HEK293T (cell line): ENCODE data around the gene YPEL1.
"Not testable (repeated sequence)": the region's sequence is repeated elsewhere in the genome, so short reads cannot be mapped to it uniquely, and the experiment has no call there.

Experiments used
- CTCF ChIA-PET: fragments of 350-600 bp; formaldehyde crosslinking; extraction: SDS; loops from one replicate; lab custom pipeline; 2021; ENCODE audit warnings: antibody characterized with exemption, inconsistent platforms; lab: Yijun Ruan, JAX
- POLR2A ChIA-PET: fragments of 350-600 bp; formaldehyde crosslinking; extraction: SDS; loops from one replicate; lab custom pipeline; 2020; ENCODE audit warnings: antibody characterized with exemption, inconsistent platforms; lab: Yijun Ruan, JAX
- DNase-seq: peaks from one replicate; pipeline ENCODE4 v3.0.0; 2012; ENCODE audit warnings: mixed read lengths; ENCODE audit errors: extremely low spot score
- ARNT ChIP-seq: fragments of 450-650 bp; IDR thresholded peaks from 2 replicates; pipeline ENCODE4 v1.6.1; 2017; ENCODE audit warnings: mild to moderate bottlenecking
- BHLHE40 ChIP-seq: fragments of 450-650 bp; IDR thresholded peaks from 2 replicates; pipeline ENCODE4 v1.6.1; 2016; ENCODE audit warnings: mild to moderate bottlenecking, moderate library complexity, borderline replicate concordance
- CTBP1 ChIP-seq: fragments of 450-650 bp; IDR thresholded peaks from 2 replicates; pipeline ENCODE4 v1.6.1; 2016; ENCODE audit warnings: borderline replicate concordance
- ELF4 ChIP-seq: fragments of 450-650 bp; IDR thresholded peaks from 2 replicates; pipeline ENCODE4 v1.6.1; 2017; ENCODE audit warnings: antibody characterized with exemption
- FOXA1 ChIP-seq: fragments of 450-650 bp; IDR thresholded peaks from 2 replicates; pipeline ENCODE4 v1.6.1; 2016; ENCODE audit warnings: mild to moderate bottlenecking
- FOXK2 ChIP-seq: fragments of 450-650 bp; IDR thresholded peaks from 2 replicates; pipeline ENCODE4 v1.6.1; 2016; ENCODE audit warnings: mild to moderate bottlenecking
- FOXM1 ChIP-seq: fragments of 450-650 bp; IDR thresholded peaks from 2 replicates; pipeline ENCODE4 v1.6.1; 2017; ENCODE audit warnings: mild to moderate bottlenecking, borderline replicate concordance
- HDGF ChIP-seq: fragments of 450-650 bp; IDR thresholded peaks from 2 replicates; pipeline ENCODE4 v1.6.1; 2017; ENCODE audit warnings: antibody characterized with exemption, borderline replicate concordance
- L3MBTL2 ChIP-seq: fragments of 450-650 bp; conservative IDR thresholded peaks from 2 replicates; pipeline ENCODE4 v1.6.1; 2016; ENCODE audit warnings: mild to moderate bottlenecking
- LEF1 ChIP-seq: fragments of 450-650 bp; IDR thresholded peaks from 2 replicates; pipeline ENCODE4 v1.6.1; 2017; ENCODE audit warnings: mild to moderate bottlenecking, borderline replicate concordance
- NFRKB ChIP-seq: fragments of 450-650 bp; IDR thresholded peaks from 2 replicates; pipeline ENCODE4 v1.6.1; 2016; ENCODE audit warnings: mild to moderate bottlenecking, moderate library complexity
- PKNOX1 ChIP-seq: fragments of 450-650 bp; IDR thresholded peaks from 2 replicates; pipeline ENCODE4 v1.6.1; 2016
- SP1 ChIP-seq: fragments of 450-650 bp; IDR thresholded peaks from 2 replicates; pipeline ENCODE4 v1.6.1; 2017
- SUZ12 ChIP-seq: fragments of 450-650 bp; IDR thresholded peaks from 2 replicates; pipeline ENCODE4 v1.6.1; 2016; ENCODE audit warnings: mild to moderate bottlenecking
- TARDBP ChIP-seq: fragments of 450-650 bp; IDR thresholded peaks from 2 replicates; pipeline ENCODE4 v1.6.1; 2016
- ZNF384 ChIP-seq: fragments of 450-650 bp; IDR thresholded peaks from 2 replicates; pipeline ENCODE4 v1.6.1; 2016

The YPEL1 gene

GRCh38 chr22:21728270-21728669, 7.3 kb downstream of the YPEL1 start:
- no peak for TF ChIP-seq HDGF
- no peak for TF ChIP-seq ZNF384
- no peak for TF ChIP-seq FOXM1
- TF ChIP-seq ELF4 = no peak
- no peak for TF ChIP-seq TARDBP
- TF ChIP-seq SUZ12 = no peak
- no peak for TF ChIP-seq PKNOX1
- no peak for TF ChIP-seq FOXK2
- ChIA-PET CTCF (no interaction called here), POLR2A (no interaction called here)
- DNase-seq = no peak

GRCh38 chr22:21727768-21728167, 7.8 kb downstream of the YPEL1 start:
- ChIA-PET CTCF (no interaction called here), POLR2A (no interaction called here)
- no peak for TF ChIP-seq SUZ12
- no peak for TF ChIP-seq TARDBP
- TF ChIP-seq FOXK2 = no peak
- no peak for TF ChIP-seq PKNOX1
- TF ChIP-seq NFRKB = no peak
- TF ChIP-seq FOXM1 = no peak
- no peak for TF ChIP-seq ELF4
- no peak for TF ChIP-seq LEF1
- TF ChIP-seq HDGF = no peak
- TF ChIP-seq CTBP1 = no peak
- TF ChIP-seq BHLHE40 = no peak
- no peak for TF ChIP-seq L3MBTL2
- no peak for TF ChIP-seq ARNT
- TF ChIP-seq FOXA1 = no peak
- TF ChIP-seq SP1 = no peak
- DNase-seq = no peak

- POLR2A ChIA-PET = no interaction called here
- TF ChIP-seq BHLHE40 (no peak), ARNT (no peak), NFRKB (no peak), SUZ12 (no peak), LEF1 (no peak), L3MBTL2 (no peak), CTBP1 (no peak), ZNF384 (no peak), HDGF (no peak), FOXK2 (no peak), SP1 (no peak), ELF4 (no peak), TARDBP (no peak), PKNOX1 (no peak), FOXA1 (no peak)
- CTCF ChIA-PET = no interaction called here
- no peak for DNase-seq
Measured at GRCh38 chr22:21727159-21727558, 8.4 kb downstream of the YPEL1 start.

- ChIA-PET POLR2A (interaction anchor here (1.7 kb wide), 1 partner anchor 9 kb away, joined by 8 read pairs; the partner anchor contains the start of gene YPEL1), CTCF (interaction anchor here (0.6 kb wide), 1 partner anchor 205 kb away, joined by 4 read pairs; no protein-coding TSS in a partner anchor)
- TF ChIP-seq HDGF (no peak), ELF4 (no peak), SP1 (no peak), ZNF384 (no peak), TARDBP (no peak), CTBP1 (no peak), BHLHE40 (no peak), ARNT (no peak), L3MBTL2 (no peak), LEF1 (no peak), FOXM1 (no peak), FOXK2 (no peak), NFRKB (no peak), FOXA1 (no peak), PKNOX1 (no peak), SUZ12 (no peak)
- DNase-seq = peak; percentile 75
Measured at GRCh38 chr22:21726650-21727049, 8.9 kb downstream of the YPEL1 start.

GRCh38 chr22:21725956-21726649, 9.5 kb downstream of the YPEL1 start:
- ChIA-PET POLR2A (interaction anchor here (1.7 kb wide), 1 partner anchor 10 kb away, joined by 8 read pairs; the partner anchor contains the start of gene YPEL1), CTCF (interaction anchor here (0.6 kb wide), 2 partner anchors 7 to 206 kb away, joined by 4 read pairs; no protein-coding TSS in a partner anchor)
- TF ChIP-seq ZNF384 (no peak), TARDBP (no peak), NFRKB (no peak), ELF4 (no peak), L3MBTL2 (no peak), ARNT (no peak), FOXK2 (no peak), FOXM1 (no peak), CTBP1 (no peak), LEF1 (no peak)
- no peak for DNase-seq

GRCh38 chr22:21724496-21724895, 11.1 kb downstream of the YPEL1 start:
- DNase-seq, POLR2A ChIA-PET, CTCF ChIA-PET: not testable (repeated sequence)

GRCh38 chr22:21721195-21721852, 14.3 kb downstream of the YPEL1 start:
- DNase-seq, POLR2A ChIA-PET: not testable (repeated sequence)
- CTCF ChIA-PET = interaction anchor here (0.6 kb wide), 1 partner anchor 19 kb away, joined by 5 read pairs; no protein-coding TSS in a partner anchor

GRCh38 chr22:21720191-21720859, 15.3 kb downstream of the YPEL1 start:
- CTCF ChIA-PET = interaction anchor here (0.6 kb wide), 1 partner anchor 20 kb away, joined by 5 read pairs; no protein-coding TSS in a partner anchor
- POLR2A ChIA-PET, DNase-seq: not testable (repeated sequence)
